Kidney (tissue), 14 donors: ENCODE results near the gene B3GNT7. TPM values are rescaled to one million over a fixed set of nuclear protein-coding genes. Genes with fewer than 3 reads are reported as not detected.

Experiments used
- DNase-seq, 5 donors: peaks; one replicate each; pipeline ENCODE4 v3.0.0-alpha.2; 2013 to 2020
- FAIRE-seq: peaks from 2 replicates; lab custom pipeline; 2012; peaks lifted over from hg19 to GRCh38; lab: Jason Lieb, UNC
- H3K27ac ChIP-seq, 2 donors: one replicate each; pipeline ENCODE4 v1.7.0; 2013; ENCODE audit warnings: low read depth in 2 of 2, low read length in 2 of 2, inconsistent platforms in 1 of 2
- H3K27me3 ChIP-seq: one replicate; pipeline ENCODE4 v1.7.1; 2013; ENCODE audit warnings: low read length, inconsistent platforms; ENCODE audit not compliant: control insufficient read depth, insufficient read depth
- H3K36me3 ChIP-seq, 3 donors: one replicate each; pipeline versions ENCODE4 v1.7.0 to v1.7.1; 2013; ENCODE audit warnings: low read length in 3 of 3, control low read depth in 1 of 3, inconsistent platforms in 1 of 3; ENCODE audit not compliant: insufficient read depth in 3 of 3, control insufficient read depth in 2 of 3
- H3K4me1 ChIP-seq, 3 donors: one replicate each; pipeline versions ENCODE4 v1.7.0 to v1.7.1; 2013; ENCODE audit warnings: low read length in 3 of 3, inconsistent platforms in 1 of 3, low read depth in 1 of 3; ENCODE audit not compliant: control insufficient read depth in 2 of 3, insufficient read depth in 2 of 3
- H3K4me3 ChIP-seq, 3 donors: one replicate each; pipeline versions ENCODE4 v1.7.0 to v1.8.1; 2013; ENCODE audit warnings: low read length in 3 of 3, control low read depth in 1 of 3, inconsistent platforms in 1 of 3
- H3K9ac ChIP-seq, 3 donors: one replicate each; pipeline versions ENCODE4 v1.7.0 to v1.7.1; 2013; ENCODE audit warnings: low read length in 3 of 3, control low read depth in 1 of 3, inconsistent platforms in 1 of 3
- H3K9me3 ChIP-seq, 3 donors: one replicate each; pipeline versions ENCODE4 v1.7.0 to v1.7.1; 2013; ENCODE audit warnings: low read length in 3 of 3, control low read depth in 1 of 3, inconsistent platforms in 1 of 3; ENCODE audit not compliant: control insufficient read depth in 2 of 3, insufficient read depth in 1 of 3
- intact Hi-C: fragments of 100-400 bp; cut with DNase I; formaldehyde crosslinking; loops from one replicate; pipeline ENCODE4 v1.11.1; 2022
- polyA plus RNA-seq: library from polyadenylated mRNA; stranded (reverse); fragments of 350-450 nt; fragmentation: Illumina TruSeq; extraction: RNeasy Lipid Tissue Mini Kit (QIAGEN cat#74804); gene quantifications from one replicate; pipeline ENCODE4 v1.2.3, GENCODE V29; 2014; ENCODE audit warnings: low read depth, low replicate concordance; ENCODE audit not compliant: insufficient read depth
- total RNA-seq: library from RNA; stranded (reverse); fragmentation: NEBNext Ultra II Directional; extraction: Animal tissue kit (Norgen Biotek cat#: 25700); gene quantifications from one replicate; pipeline ENCODE4 v1.2.1, GENCODE V29; 2021
- TF ChIP-seq, protein P1 (sequence below): IDR thresholded peaks from 3 replicates; pipeline ENCODE4 v1.5.1; 2012; ENCODE audit warnings: mild to moderate bottlenecking, moderate library complexity, borderline replicate concordance; ENCODE audit not compliant: insufficient read depth; ENCODE audit errors: extremely low read depth
- donor health status: control.
- donor health status: control.
- donor health status: control.
- donor health status: control.
- donor health status: control.
- donor health status: DM: yes; HTN: yes; CAD: no.
- donor health status: Normal renal cell carcinoma (clear cell type).

The B3GNT7 gene
- total and polyA plus RNA-seq, 2 donors from 2014 or later = 2.4 to 9.3 TPM

DNA sequence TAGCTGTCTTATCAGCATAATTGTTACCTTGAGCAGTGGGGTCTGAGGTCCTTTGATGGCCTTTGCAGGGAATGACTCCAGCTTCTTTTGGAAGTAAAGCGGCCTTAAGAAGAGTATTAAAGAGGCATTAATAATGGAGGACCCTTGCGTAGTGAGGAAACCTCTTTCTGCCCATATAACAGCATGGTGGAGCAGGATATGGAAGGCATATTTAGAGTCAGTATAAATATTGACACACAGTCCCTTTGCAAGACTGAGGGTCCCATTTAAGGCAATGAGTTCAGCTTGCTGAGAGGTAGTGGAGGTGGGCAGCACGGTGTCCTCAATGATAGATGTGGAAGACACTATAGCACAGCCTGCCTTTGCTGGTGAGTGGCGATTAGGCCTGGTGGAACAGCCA lies 36.1 kb downstream of the B3GNT7 start:
- Histone ChIP-seq H3K27me3 (no peaks in the 10 kb centered on the region), H3K9ac (no peak overlapping the region), H3K27ac (no peak overlapping the region), H3K4me3 (no peak overlapping the region), H3K4me1 (no peaks in the 10 kb centered on the region), H3K9me3 (no peaks in the 10 kb centered on the region), H3K36me3 (no peaks in the 10 kb centered on the region)
- TF ChIP-seq, protein P1, sequence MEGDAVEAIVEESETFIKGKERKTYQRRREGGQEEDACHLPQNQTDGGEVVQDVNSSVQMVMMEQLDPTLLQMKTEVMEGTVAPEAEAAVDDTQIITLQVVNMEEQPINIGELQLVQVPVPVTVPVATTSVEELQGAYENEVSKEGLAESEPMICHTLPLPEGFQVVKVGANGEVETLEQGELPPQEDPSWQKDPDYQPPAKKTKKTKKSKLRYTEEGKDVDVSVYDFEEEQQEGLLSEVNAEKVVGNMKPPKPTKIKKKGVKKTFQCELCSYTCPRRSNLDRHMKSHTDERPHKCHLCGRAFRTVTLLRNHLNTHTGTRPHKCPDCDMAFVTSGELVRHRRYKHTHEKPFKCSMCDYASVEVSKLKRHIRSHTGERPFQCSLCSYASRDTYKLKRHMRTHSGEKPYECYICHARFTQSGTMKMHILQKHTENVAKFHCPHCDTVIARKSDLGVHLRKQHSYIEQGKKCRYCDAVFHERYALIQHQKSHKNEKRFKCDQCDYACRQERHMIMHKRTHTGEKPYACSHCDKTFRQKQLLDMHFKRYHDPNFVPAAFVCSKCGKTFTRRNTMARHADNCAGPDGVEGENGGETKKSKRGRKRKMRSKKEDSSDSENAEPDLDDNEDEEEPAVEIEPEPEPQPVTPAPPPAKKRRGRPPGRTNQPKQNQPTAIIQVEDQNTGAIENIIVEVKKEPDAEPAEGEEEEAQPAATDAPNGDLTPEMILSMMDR = no peak
- DNase-seq (no peak), FAIRE-seq (no peak)
- intact Hi-C loops = no loop called here

DNA sequence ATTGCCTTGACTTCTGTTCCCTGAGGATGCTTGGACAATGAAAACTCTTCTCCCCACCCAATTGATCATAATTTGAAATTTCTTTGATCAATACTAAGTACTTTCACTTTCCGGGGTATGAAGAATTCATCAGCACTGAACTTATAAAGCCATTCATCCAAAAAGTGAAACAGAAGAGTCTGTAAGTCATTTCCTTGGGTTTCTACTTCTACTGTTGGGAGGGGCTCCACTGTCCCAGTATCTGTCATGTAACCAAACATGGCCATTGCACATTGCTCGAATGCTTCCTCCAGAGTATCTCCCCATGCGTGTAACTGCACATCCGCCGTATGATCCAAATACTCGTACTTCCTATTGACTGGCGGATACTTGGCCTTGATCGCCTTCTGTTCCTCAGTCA lies 38.5 kb downstream of the B3GNT7 start:
- TF ChIP-seq, protein P1 = no peak
- no peak for FAIRE-seq
- H3K27ac ChIP-seq = no peak overlapping the region
- H3K4me1 ChIP-seq = no peaks in the 10 kb centered on the region
- H3K36me3 ChIP-seq = no peaks in the 10 kb centered on the region
- H3K27me3 ChIP-seq = no peaks in the 10 kb centered on the region
- H3K4me3 ChIP-seq = no peak overlapping the region
- H3K9me3 ChIP-seq = no peaks in the 10 kb centered on the region
- no peak overlapping the region for H3K9ac ChIP-seq
- DNase-seq = no peak
- intact Hi-C loops = no loop called here

DNA sequence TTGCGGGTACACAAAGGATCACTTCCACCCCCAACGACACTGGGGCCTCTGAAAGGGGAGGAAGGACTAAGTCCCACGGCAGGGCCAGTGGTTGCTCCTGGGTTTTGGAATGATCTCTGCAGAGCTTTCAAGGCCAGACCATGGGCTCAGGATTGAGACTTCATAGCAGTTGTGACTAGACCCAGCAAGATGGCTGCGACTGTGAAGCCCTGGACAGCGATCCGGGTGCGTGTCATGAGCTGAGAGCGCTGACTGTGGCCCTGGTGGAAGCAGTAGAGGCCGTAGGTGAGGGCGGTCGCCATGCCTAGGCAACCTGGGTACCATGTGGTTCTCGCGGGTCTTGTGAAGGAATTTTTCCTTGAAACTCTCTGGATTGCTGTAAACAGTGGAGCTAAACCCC lies 41.4 kb downstream of the B3GNT7 start:
- Histone ChIP-seq H3K9ac (no peak overlapping the region), H3K9me3 (no peaks in the 10 kb centered on the region), H3K4me1 (no peaks in the 10 kb centered on the region), H3K36me3 (no peaks in the 10 kb centered on the region), H3K27me3 (no peaks in the 10 kb centered on the region), H3K4me3 (no peak overlapping the region), H3K27ac (no peak overlapping the region)
- DNase-seq (peak in 1 of 5 donors; percentile 41), FAIRE-seq (no peak)
- TF ChIP-seq, protein P1 = no peak
- intact Hi-C loops = no loop called here

DNA sequence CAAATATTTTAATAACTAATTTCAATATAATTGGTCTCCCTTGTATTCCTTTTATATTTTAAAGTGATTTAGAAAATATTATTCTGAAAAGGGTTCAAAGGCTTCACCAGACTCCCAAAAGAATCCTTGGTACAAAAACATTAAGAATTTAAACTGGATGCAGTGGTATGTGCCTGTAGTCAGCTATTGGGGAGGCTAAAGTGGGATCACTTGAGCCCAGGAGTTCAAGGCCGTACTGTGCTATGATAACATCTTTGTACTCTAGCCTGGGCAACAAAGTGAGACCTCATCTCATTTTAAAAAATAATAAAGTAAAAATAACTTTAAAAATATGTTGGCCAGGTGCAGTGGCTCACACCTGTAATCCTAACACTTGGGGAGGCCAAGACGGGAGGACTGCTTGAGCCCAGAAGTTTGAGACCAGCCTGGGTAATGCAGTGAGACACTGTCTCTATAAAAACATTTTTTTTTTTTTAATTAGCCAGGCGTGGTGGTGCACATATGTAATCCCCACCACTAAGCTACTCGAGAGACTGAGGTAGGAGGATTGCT lies 54.1 kb downstream of the B3GNT7 start:
- Histone ChIP-seq H3K27me3 (no peaks in the 10 kb centered on the region), H3K9ac (no peak overlapping the region), H3K4me3 (no peak overlapping the region), H3K4me1 (no peaks in the 10 kb centered on the region), H3K27ac (no peak overlapping the region), H3K36me3 (peaks cover 3 to 23% (median 13%) of the 10 kb centered on the region in 3 donors), H3K9me3 (no peaks in the 10 kb centered on the region)
- FAIRE-seq (no peak), DNase-seq (no peak)
- TF ChIP-seq, protein P1 = no peak
- intact Hi-C loops = no loop called here
